ENCODE measurements around the gene PER2. TPM values are rescaled to one million over a fixed set of nuclear protein-coding genes. Genes with fewer than 3 reads are reported as not detected.

PER2 gene
- total and polyA plus RNA-seq, 9 of the 15 experiments (the other 6 are each of a cell fraction or from before 2014, with no cell fraction given), result 1.1 to 10.3 (median 2.9) TPM

DNA sequence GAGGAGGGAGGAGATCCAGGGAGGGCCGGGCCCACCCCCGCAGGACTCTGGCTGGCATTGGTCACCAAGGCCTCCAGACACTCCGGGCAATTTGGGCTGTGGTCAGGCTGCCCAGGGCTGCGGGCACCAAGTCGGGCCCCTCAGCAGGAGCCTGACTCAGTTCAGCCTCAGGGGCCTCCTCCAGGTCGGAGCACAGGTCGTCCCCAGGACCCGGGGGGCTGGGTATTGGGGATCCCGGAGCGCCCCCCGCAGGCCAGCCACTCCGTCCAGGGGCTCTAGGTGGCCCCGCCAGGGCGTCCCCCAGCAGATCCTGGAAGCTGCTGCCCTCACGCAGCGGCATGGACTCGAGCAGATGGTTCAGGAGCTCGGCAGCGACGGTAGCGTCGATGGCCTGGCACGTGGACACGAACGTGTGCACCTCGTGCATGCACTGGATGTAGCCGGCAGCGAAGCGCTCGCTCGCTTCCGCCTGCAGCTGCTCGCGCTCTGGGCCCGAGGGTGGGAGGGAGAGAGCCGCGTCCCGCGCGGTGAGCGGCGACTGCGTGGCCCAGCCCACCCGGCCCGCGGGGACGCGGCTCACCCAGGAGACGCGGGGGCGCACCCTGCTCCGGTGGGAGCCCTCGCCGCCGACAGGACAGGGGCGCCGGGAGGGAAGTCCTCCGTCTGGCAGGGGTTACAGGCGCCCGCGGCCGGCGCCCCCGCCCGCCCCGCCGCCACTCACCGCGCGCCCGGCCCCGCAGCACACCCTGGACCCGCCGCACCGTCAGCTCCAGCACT lies 49.5 kb downstream of the PER2 start (continued):
- TF ChIP-seq, protein P1, sequence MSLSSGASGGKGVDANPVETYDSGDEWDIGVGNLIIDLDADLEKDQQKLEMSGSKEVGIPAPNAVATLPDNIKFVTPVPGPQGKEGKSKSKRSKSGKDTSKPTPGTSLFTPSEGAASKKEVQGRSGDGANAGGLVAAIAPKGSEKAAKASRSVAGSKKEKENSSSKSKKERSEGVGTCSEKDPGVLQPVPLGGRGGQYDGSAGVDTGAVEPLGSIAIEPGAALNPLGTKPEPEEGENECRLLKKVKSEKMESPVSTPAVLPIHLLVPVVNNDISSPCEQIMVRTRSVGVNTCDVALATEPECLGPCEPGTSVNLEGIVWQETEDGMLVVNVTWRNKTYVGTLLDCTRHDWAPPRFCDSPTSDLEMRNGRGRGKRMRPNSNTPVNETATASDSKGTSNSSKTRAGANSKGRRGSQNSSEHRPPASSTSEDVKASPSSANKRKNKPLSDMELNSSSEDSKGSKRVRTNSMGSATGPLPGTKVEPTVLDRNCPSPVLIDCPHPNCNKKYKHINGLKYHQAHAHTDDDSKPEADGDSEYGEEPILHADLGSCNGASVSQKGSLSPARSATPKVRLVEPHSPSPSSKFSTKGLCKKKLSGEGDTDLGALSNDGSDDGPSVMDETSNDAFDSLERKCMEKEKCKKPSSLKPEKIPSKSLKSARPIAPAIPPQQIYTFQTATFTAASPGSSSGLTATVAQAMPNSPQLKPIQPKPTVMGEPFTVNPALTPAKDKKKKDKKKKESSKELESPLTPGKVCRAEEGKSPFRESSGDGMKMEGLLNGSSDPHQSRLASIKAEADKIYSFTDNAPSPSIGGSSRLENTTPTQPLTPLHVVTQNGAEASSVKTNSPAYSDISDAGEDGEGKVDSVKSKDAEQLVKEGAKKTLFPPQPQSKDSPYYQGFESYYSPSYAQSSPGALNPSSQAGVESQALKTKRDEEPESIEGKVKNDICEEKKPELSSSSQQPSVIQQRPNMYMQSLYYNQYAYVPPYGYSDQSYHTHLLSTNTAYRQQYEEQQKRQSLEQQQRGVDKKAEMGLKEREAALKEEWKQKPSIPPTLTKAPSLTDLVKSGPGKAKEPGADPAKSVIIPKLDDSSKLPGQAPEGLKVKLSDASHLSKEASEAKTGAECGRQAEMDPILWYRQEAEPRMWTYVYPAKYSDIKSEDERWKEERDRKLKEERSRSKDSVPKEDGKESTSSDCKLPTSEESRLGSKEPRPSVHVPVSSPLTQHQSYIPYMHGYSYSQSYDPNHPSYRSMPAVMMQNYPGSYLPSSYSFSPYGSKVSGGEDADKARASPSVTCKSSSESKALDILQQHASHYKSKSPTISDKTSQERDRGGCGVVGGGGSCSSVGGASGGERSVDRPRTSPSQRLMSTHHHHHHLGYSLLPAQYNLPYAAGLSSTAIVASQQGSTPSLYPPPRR (CRISPR knock-in tag; IDR thresholded peaks at IDR 0.05; ENCODE audit: borderline replicate concordance), result no peak
- TF ChIP-seq KLF13 (tag; IDR thresholded peaks at IDR 0.05; ENCODE audit: borderline replicate concordance, low read depth) (no peak), SP1 (CRISPR knock-in tag; IDR thresholded peaks at IDR 0.05) (no peak), GABPB2 (CRISPR knock-in tag; conservative IDR thresholded peaks at IDR 0.05) (no peak), ZKSCAN3 (CRISPR knock-in tag; IDR thresholded peaks at IDR 0.05) (no peak), GABPB1 (CRISPR knock-in tag; IDR thresholded peaks at IDR 0.05) (peak; percentile 85), TCF7 (IDR thresholded peaks at IDR 0.05; ENCODE audit: borderline replicate concordance) (no peak), PHF20 (IDR thresholded peaks at IDR 0.05; ENCODE audit: partially characterized antibody) (no peak), TEAD4 (IDR thresholded peaks at IDR 0.05; ENCODE audit: low read length) (peak; percentile 45; the same call in 1 of the 2 replicates), TEAD4 (CRISPR knock-in tag; IDR thresholded peaks at IDR 0.05; ENCODE audit: borderline replicate concordance) (peak; percentile 97), MYC (IDR thresholded peaks at IDR 0.05; ENCODE audit: low read depth, low read length) (peak; percentile 91), MYC (CRISPR knock-in tag; IDR thresholded peaks at IDR 0.05; ENCODE audit: borderline replicate concordance, low read depth) (peak; percentile 72; the same call in 1 of the 2 replicates)
- TF ChIP-seq, protein P2, sequence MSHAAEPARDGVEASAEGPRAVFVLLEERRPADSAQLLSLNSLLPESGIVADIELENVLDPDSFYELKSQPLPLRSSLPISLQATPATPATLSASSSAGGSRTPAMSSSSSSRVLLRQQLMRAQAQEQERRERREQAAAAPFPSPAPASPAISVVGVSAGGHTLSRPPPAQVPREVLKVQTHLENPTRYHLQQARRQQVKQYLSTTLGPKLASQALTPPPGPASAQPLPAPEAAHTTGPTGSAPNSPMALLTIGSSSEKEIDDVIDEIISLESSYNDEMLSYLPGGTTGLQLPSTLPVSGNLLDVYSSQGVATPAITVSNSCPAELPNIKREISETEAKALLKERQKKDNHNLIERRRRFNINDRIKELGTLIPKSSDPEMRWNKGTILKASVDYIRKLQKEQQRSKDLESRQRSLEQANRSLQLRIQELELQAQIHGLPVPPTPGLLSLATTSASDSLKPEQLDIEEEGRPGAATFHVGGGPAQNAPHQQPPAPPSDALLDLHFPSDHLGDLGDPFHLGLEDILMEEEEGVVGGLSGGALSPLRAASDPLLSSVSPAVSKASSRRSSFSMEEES (CRISPR knock-in tag; IDR thresholded peaks at IDR 0.05), result no peak
- TF ChIP-seq, protein P3, sequence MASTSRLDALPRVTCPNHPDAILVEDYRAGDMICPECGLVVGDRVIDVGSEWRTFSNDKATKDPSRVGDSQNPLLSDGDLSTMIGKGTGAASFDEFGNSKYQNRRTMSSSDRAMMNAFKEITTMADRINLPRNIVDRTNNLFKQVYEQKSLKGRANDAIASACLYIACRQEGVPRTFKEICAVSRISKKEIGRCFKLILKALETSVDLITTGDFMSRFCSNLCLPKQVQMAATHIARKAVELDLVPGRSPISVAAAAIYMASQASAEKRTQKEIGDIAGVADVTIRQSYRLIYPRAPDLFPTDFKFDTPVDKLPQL (IDR thresholded peaks at IDR 0.05; ENCODE audit: extremely low read depth, insufficient read length), result no peak
- TF ChIP-seq, protein P4, sequence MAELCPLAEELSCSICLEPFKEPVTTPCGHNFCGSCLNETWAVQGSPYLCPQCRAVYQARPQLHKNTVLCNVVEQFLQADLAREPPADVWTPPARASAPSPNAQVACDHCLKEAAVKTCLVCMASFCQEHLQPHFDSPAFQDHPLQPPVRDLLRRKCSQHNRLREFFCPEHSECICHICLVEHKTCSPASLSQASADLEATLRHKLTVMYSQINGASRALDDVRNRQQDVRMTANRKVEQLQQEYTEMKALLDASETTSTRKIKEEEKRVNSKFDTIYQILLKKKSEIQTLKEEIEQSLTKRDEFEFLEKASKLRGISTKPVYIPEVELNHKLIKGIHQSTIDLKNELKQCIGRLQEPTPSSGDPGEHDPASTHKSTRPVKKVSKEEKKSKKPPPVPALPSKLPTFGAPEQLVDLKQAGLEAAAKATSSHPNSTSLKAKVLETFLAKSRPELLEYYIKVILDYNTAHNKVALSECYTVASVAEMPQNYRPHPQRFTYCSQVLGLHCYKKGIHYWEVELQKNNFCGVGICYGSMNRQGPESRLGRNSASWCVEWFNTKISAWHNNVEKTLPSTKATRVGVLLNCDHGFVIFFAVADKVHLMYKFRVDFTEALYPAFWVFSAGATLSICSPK (IDR thresholded peaks at IDR 0.05; ENCODE audit: borderline replicate concordance), result no peak
- TF ChIP-seq, protein P5, sequence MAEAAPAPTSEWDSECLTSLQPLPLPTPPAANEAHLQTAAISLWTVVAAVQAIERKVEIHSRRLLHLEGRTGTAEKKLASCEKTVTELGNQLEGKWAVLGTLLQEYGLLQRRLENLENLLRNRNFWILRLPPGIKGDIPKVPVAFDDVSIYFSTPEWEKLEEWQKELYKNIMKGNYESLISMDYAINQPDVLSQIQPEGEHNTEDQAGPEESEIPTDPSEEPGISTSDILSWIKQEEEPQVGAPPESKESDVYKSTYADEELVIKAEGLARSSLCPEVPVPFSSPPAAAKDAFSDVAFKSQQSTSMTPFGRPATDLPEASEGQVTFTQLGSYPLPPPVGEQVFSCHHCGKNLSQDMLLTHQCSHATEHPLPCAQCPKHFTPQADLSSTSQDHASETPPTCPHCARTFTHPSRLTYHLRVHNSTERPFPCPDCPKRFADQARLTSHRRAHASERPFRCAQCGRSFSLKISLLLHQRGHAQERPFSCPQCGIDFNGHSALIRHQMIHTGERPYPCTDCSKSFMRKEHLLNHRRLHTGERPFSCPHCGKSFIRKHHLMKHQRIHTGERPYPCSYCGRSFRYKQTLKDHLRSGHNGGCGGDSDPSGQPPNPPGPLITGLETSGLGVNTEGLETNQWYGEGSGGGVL (CRISPR knock-in tag; IDR thresholded peaks at IDR 0.05), result no peak

All from K562 (cell line).